GM21515 (cell line): ENCODE measurements around the gene KCNK2.

Experiments
- ATAC-seq: cut with Tn5 transposase; IDR thresholded peaks from one replicate; pipeline ENCODE4 v1.9.1; 2021; ENCODE audit not compliant: unreplicated experiment

The KCNK2 gene

DNA sequence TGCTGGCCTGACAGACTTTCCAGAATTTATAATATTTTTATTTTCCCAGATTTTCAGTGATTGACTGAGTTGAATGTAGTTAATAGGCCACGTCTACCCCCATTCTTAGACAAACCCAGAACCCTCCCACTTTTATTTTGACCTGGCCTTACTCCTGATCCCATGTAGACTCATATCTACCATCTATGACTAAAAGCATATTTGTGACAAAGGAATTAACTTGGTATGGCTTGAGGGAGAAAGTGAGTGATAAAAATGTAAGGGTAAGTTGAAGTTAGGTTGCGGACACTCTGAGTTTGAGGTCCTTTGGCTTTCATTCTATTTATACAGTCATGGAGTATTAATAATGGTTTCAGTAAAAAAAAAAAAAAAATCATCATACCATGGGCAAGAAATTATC, 168.4 kb downstream of the KCNK2 start:
- no peak for ATAC-seq

DNA sequence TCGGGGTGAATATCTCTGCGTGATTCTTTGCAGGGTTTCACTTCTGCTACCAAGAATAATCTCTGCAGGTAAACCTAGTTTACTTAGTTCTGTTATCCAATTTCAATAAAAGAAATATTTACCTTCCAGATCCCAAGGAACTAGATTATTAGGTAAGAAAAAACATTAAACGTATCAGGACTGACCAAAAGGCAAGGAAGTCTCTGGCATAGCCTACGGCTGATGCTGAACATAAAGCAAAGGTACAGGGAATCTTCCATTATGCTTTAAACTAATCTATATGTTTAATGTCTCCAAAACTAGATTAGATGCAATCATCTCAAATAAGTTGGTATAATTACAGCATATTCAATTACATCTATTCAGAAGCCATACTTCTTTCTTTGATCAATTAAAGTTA, 168.9 kb downstream of the KCNK2 start:
- ATAC-seq: no peak

DNA sequence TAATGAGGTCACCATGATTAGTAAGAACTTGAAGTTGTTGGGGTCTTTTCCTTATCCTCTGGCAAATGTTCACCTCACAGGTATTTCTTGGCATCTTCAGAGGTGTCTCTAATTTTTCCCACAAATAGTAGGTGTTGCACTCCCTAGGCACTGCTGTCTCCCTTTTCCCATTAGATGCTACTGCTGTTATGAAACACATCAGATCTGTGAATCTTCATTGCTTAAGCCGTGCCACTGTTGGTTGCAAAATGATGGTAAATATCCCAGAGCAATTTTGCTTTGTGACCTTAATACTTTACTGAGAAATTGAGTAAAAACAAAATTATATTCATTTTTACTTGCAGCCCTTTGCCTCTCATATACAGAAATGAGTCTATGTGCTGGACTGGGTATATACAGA, 169.6 kb downstream of the KCNK2 start:
- no peak for ATAC-seq

DNA sequence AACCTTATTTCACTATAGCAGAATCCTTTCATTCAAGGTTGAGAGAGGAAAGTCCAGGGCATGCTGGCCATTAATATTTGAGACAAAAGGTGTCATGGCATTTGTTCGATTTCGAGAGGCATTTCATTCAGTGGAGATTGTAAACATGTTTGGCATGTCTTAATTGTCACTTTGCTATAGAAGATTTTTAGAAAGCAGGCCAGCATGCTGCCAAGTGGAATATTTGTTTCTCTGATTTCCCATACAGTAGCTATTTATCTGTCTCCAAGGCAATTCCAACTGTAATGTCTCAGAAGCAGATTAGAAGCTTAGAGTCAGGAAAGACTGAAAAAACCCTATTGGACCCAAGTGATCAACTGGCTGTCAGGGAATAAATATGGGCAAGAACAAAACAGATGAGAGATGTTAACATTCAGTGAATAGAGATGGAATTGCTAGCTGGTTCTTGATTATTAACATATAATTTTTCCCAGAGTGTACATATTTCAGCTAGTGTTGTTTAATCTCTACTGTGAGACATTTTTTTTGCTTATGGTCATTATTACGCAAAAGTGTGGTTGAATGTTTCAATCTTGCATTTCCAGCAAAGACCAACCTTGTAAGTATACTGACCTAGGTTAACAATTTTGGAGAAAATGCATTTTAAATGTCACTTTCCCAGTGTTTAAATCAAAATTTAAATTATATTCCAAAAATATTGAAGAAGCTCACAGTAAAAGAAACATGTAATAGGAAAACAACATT, 174.6 kb downstream of the KCNK2 start:
- ATAC-seq: no peak

DNA sequence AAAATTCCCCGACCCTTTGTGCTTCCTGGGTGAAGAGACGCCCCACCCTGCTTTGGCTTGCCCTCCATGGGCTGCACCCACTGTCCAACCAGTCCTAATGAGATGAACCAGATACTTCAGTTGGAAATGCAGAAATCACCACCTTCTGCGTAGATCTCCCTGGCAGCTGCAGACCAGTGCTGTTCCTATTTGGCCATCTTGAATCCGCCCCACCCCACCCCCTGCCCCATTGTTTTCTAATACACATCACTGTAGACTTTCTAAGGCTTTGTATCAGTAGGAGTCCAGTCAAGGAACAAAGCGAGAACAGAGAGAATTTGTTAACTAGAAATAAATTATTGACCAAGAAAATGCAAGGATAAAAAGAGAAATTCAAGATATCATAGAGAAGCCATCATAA, 178.2 kb downstream of the KCNK2 start:
- no peak for ATAC-seq

DNA sequence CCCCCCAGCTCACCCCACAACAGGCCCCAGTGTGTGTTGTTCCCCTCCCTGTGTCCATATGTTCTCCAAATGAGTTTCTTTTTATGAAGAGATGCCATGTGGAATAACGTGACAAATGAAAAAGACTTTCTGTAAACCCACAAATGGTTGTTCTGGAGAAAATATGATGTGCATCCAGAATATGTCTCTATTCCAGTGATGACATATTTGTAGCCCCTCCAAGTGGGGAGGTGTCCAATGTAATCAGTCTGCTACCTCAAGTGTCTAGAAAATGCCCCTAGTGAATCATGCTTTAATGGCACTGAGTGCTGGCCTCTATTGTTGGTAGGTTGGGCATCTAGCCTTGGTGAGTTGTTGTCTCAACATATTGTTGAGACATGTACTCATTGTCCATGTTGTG, 179.6 kb downstream of the KCNK2 start:
- no peak for ATAC-seq

DNA sequence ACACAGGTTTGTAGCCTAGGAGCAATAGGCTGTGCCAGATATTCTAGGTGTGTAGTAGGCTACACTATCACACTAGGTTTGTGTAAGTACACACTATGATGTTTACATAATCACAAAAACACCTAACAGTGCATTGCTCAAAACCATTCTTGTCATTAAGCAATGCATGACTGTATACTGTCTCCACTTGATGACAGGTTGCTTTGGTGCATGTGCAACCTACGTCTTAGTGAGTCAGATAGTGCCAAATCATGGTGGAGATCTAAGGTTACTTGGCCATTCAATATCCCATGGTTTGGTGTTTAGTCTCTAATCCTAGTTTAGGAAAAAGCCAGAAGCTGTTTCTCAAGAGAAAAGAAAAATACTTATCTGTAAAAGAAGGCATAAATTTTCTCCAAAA, 181.1 kb downstream of the KCNK2 start:
- no peak for ATAC-seq

DNA sequence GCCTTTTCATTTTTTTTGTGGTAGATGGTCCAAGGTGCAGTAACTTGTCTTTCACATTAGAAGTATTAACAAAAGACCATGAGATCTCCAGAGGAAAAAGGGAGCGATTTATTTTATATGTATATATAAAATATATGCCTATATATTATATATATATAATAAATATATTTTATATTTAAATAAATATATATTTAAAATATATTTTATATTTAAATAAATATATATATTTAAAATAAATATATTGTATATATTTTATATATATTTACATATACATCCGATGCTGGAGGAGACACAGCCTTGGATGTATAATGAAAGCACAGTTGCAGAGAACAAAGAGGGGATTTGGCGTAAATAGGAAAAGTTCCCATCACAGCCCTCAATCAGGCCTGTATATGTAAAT, 182.1 kb downstream of the KCNK2 start:
- no peak for ATAC-seq

DNA sequence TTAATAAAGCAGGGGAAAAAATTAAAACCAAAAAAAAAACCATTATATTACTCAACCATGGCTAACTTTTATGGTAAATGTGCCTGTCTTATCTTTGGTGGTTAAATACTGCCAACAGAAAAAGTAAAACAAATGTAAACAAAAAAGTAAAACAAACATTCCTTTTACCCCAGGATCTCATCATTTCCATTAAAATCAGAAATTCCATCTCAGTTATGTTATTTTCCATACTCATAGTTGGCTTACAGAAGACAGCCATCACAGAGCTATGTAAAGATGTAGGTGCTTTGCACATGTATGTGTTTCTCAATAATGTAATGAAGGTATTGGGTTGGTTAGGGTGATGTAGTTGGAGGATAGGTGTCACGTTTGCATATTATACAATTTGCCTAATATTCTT, 185.0 kb downstream of the KCNK2 start:
- ATAC-seq: no peak

DNA sequence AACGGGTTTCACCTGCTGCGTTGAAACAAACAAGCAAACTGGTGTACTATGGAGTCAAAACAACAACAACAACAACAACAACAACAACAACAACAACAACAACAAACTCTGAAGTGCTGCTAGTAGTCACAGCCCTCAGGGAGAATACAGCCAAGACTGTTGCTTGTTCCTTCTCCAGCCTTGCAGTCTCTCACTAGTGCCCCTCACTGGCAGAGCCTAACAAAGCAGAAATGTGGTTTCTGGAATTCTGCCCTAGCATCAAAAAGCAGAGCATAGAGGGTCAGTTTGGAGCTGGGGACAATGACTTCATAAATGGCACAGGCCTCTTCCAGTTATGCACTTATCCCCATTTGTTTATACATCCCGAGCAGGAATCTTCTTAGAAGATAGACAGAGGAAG, 187.4 kb downstream of the KCNK2 start:
- ATAC-seq: no peak

DNA sequence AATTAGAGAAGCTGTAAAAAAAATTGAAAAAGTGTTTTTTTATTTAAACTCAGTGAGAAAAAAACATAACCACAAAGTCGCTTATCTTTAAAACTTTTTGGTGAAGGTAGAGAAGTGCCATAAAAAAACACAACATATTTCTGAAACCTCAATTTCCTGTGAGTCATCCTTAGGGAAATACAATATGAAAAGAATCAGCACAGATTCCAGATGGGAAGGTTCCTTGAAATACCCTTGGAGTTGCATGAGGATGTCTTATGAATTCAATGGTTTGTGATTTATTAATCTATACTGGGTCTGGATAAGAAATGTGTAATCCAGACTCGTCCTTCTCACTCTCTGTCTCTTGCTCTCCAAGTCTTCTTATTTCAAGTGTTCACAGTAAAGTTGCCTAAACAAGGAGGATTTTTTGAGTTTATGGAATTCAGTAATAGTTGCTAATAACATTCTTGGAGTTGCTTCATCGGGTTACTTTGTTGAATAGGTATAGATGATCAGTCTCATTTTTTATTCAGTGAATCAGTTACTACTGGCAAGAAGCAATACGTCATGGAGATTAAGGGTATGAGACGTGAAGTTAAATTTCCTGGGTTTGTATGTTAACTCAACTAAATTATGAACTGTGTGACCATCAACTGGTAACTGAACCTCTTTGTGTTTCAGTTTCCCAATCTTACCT, 191.4 kb downstream of the KCNK2 start:
- ATAC-seq: no peak

DNA sequence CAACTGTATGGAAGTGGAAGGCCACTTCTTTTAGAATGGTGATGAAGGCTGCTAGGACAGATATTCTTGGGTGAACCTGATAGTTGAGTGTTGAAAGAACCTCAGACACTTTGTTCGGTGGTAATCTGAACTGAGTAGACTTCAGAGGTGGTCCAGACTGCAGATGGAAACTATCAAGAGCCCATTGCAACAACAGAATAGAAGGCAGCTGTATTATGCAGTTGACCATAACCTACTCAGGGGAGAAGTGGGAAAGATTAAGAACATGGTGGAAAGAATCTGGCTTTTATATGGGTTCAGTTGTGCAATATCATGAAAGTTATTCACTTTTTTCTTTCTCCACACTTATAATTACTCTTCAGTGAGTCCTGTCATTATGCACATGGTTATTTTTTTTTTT, 194.0 kb downstream of the KCNK2 start:
- ATAC-seq: no peak

DNA sequence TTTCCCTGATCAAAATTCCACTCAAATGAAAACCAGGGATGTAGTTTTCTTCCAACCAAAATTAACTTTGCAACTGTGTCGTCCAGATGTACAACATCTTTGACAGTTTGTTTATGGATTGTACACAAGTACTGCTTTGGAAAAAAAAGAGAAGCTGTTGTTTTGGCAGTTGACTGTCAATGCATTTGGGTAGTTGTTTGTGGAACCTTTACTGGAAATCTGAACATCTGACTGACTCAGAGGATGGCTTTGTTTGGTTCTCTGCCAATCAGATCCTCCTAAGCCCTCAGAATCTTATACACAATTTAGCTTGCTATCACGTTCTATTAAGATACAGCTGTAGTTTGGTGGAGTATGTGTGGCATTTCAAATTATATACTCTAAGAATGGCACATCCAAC, 195.0 kb downstream of the KCNK2 start:
- ATAC-seq: no peak

DNA sequence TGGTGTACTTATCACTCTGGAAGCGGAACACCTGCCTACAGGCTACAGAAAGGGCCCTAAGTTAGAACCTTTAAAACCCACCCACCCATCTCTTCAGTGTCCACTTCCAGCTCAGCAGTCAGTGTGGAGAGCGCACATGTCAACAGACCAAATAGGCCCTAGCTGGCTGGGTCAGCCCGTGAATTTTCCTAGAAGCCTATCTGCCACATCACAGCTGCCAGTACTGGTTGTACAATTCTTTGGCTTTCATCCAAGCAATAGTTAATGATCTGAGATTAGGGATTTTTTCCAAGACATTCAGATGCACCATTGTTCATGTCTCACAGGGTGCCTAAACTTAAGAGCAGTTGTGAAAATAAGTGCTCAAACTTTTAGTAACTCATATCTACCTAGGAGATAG, 197.1 kb downstream of the KCNK2 start:
- ATAC-seq: no peak

DNA sequence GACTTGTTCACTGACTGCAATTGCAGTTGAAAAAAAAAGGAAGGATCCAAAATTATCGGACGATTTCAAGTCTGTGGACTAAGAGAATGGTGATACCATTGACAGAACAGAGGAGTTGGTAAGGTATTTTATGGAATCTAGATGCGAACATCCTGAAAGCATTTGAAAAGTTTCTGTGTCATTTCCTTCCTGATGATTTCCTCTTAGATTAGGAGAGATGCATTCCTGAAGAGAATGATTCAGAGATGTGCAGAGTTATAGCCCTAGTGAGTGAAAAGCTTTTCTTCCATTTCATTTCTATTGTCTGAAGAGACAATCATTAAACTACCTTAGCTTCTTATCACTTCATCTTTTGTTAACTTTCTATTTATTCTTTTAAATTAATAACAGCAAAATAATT, 200.0 kb downstream of the KCNK2 start:
- ATAC-seq: no peak

DNA sequence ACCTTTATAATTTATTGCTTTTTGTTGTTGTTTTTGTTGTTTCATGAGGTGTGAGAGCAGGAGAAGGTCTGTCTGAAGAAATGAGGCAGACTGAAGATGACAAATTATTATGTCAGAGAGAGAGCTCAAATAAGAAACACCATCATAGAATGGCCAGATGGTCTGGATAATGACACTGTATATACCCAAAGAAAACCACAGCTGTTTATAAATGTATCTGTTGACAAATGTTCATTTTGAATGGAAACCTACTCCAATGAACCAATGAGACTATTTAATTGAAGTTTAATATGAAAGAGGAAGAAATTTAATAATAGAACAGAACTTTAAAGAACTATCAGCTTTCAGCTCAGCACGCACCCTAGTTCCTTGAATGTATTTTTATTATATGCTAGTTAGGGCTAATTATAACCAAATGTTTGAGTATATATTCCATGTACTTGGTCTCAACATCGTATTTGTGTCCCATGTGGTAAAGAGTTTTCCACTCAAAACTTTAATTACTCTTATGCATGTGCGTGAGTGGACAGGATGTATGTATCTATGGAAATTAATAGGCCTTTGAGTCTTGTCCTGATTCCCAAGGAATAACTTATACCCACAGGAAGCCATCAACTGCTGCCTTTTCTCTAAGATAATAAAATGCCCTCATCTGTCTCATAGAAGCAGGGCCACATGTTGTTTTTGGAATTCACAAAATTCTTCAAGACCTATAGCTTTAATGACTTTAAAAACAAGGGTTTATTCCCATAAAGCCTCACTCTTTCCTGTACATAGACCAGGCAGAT, 202.7 kb downstream of the KCNK2 start:
- ATAC-seq: no peak
